GM23248 (cell line): ENCODE measurements around the gene TRIP12. TPM values are rescaled to one million over a fixed set of nuclear protein-coding genes. Genes with fewer than 3 reads are reported as not detected.

ENCODE experiments used
- DNase-seq: peaks from one replicate; pipeline ENCODE4 v3.0.0-alpha.2; 2015
- H2AFZ ChIP-seq: fragments of 200-600 bp; sonication (generic); 2 replicates; pipeline ENCODE4 v1.6.1; 2016; ENCODE audit warnings: antibody characterized with exemption
- H3F3A ChIP-seq: fragments of 200-600 bp; sonication (generic); 2 replicates; pipeline ENCODE4 v1.6.1; 2016; ENCODE audit warnings: mild to moderate bottlenecking, antibody characterized with exemption, mixed run types; ENCODE audit not compliant: insufficient read depth
- H3K27ac ChIP-seq: fragments of 200-600 bp; sonication (generic); 2 replicates; pipeline ENCODE4 v1.5.1; 2016; ENCODE audit warnings: mild to moderate bottlenecking
- H3K27me3 ChIP-seq: fragments of 200-600 bp; sonication (generic); replicated peaks from 2 replicates; pipeline ENCODE4 v1.6.1; 2016; ENCODE audit warnings: mild to moderate bottlenecking; ENCODE audit not compliant: insufficient read depth
- H3K36me3 ChIP-seq: fragments of 200-600 bp; sonication (generic); 2 replicates; pipeline ENCODE4 v1.6.1; 2016; ENCODE audit warnings: low read depth, mild to moderate bottlenecking
- H3K4me1 ChIP-seq: fragments of 200-600 bp; sonication (generic); 2 replicates; pipeline ENCODE4 v1.6.1; 2016; ENCODE audit warnings: mild to moderate bottlenecking; ENCODE audit not compliant: insufficient read depth
- H3K4me2 ChIP-seq: fragments of 200-600 bp; sonication (generic); one replicate; pipeline ENCODE4 v1.6.1; 2016; ENCODE audit warnings: mild to moderate bottlenecking; ENCODE audit not compliant: unreplicated experiment
- H3K4me3 ChIP-seq: fragments of 200-600 bp; sonication (generic); 2 replicates; pipeline ENCODE4 v1.5.1; 2016; ENCODE audit warnings: mild to moderate bottlenecking
- H3K79me2 ChIP-seq: fragments of 200-600 bp; sonication (generic); 2 replicates; pipeline ENCODE4 v1.6.1; 2016; ENCODE audit warnings: mild to moderate bottlenecking; ENCODE audit not compliant: insufficient read depth
- H3K9ac ChIP-seq: fragments of 200-600 bp; sonication (generic); 2 replicates; pipeline ENCODE4 v1.6.1; 2016; ENCODE audit warnings: mild to moderate bottlenecking
- H3K9me2 ChIP-seq: fragments of 200-600 bp; sonication (generic); 2 replicates; pipeline ENCODE4 v1.6.1; 2016; ENCODE audit warnings: mixed run types, mild to moderate bottlenecking, moderate library complexity; ENCODE audit not compliant: insufficient read depth
- H3K9me3 ChIP-seq: fragments of 200-600 bp; sonication (generic); one replicate; pipeline ENCODE4 v1.6.1; 2017; ENCODE audit warnings: low read depth
- H4K20me1 ChIP-seq: fragments of 200-600 bp; sonication (generic); 2 replicates; pipeline ENCODE4 v1.6.0; 2016; ENCODE audit not compliant: insufficient read depth
- EZH2 ChIP-seq: fragments of 200-600 bp; sonication (generic); IDR thresholded peaks from 2 replicates; pipeline ENCODE4 v1.6.1; 2018; ENCODE audit warnings: antibody characterized with exemption, mild to moderate bottlenecking; ENCODE audit not compliant: insufficient read depth, poor library complexity, severe bottlenecking
- EZH2phosphoT487 ChIP-seq: fragments of 200-600 bp; sonication (generic); IDR thresholded peaks from 2 replicates; pipeline ENCODE4 v1.6.1; 2018; ENCODE audit warnings: antibody characterized with exemption, moderate library complexity, mild to moderate bottlenecking, low read depth; ENCODE audit not compliant: insufficient read depth
- WGBS, 2 experiments: methylation state at CpG; one replicate each; pipeline ENCODE4 v1.1.6; 2015 to 2017; ENCODE audit warnings: low lambda C conversion rate in 2 of 2, low coverage in 1 of 2; ENCODE audit errors: missing lambda C conversion rate in 2 of 2; 5-methylcytosine and 5-hydroxymethylcytosine counted together
- in situ Hi-C: fragments of 300-500 bp; cut with MboI; formaldehyde crosslinking; loops from 2 replicates; pipeline ENCODE4 v1.15.0; 2020
- polyA plus RNA-seq: library from polyadenylated mRNA; unstranded; fragments of >200 nt; fragmentation: Nextera tagmentation; extraction: Ambion mirVana; gene quantifications from 2 replicates; pipeline ENCODE4 v1.2.1, GENCODE V29; 2016
- total RNA-seq: library from RNA; depleted of rRNA; stranded (reverse); fragments of >200 nt; shearing (Covaris generic); gene quantifications from 2 replicates; pipeline ENCODE4 v1.2.3, GENCODE V29; 2014

The TRIP12 gene
- total and polyA plus RNA-seq, 2 experiments from 2014 or later: 52.2 to 124 TPM

DNA sequence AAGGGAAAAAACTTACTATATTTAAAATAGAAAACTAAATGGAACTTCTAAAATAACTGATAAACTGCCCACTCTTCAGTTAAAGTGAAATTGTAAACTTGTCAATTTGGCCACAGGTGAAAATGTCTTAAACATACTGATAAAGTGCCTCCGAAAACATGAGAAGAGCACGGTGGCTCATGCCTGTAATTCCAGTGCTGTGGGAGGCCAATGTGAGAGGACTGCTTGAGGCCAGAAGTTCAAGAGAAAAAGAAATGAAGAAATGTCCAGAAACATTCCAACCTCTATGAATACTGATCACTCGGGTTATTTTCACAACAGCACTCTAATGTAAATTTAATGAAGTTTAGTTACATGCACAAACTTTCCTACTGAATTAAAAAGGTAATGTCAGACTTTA lies 144.1 kb downstream of the TRIP12 start:
- Histone ChIP-seq H4K20me1 (no peaks in the 10 kb centered on the region), H3K4me1 (peaks cover 17% of the 10 kb centered on the region), H3K9me3 (no peaks in the 10 kb centered on the region), H3K36me3 (peaks cover 55% of the 10 kb centered on the region), H3K79me2 (peaks cover 39% of the 10 kb centered on the region), H3F3A (peaks cover 12% of the 10 kb centered on the region), H3K27ac (no peak overlapping the region), H3K9me2 (no peaks in the 10 kb centered on the region), H2AFZ (no peak overlapping the region), H3K4me3 (no peak overlapping the region), H3K9ac (no peak overlapping the region), H3K27me3 (no peaks in the 10 kb centered on the region), H3K4me2 (no peak overlapping the region)
- no peak for TF ChIP-seq EZH2
- no peak for TF ChIP-seq EZH2phosphoT487
- 98% methylated on average over 3 of the region's 3 CpGs for WGBS, 2 experiments
- DNase-seq: no peak
- in situ Hi-C loops: no loop called here

DNA sequence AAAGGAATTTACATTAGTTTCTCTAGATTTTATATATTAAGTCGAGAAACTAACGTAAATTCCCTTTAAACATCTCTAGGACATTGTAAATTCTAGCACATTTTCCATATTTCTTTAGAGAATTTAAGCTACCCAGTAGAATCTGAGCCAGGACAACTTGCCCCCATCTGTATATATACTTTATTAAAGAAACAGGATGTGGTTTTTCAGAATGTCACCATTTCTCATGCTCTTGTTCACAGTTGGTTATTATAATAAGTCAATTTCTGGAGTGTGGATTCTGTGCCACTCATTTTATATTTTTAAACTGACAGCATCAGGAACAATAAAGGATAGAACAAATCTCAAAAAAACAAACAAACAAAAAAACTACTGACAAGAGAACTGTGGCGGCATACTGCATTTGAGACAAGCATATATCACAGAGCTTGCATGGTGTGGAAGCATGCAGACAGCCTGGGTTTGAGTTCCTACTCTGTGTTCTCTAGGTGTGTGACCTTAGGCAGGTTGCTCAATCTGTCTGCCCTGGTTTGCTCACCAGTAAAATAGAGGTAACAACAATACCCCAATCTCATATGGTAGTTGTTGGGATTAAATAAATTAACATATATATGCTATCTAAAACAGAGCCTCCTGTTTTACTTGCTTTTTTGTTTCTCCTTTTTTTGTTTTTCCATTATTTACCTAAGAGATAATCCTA lies 146.0 kb downstream of the TRIP12 start:
- H4K20me1 ChIP-seq: no peaks in the 10 kb centered on the region; the same call in 1 of the 2 replicates
- H3F3A ChIP-seq: no peaks in the 10 kb centered on the region
- no peak overlapping the region for H3K27ac ChIP-seq
- peaks cover 73% of the 10 kb centered on the region for H3K36me3 ChIP-seq
- H3K9ac ChIP-seq: no peak overlapping the region
- H3K4me3 ChIP-seq: no peak overlapping the region
- H3K4me2 ChIP-seq: no peak overlapping the region
- no peaks in the 10 kb centered on the region for H3K27me3 ChIP-seq
- DNase-seq: no peak
- TF ChIP-seq EZH2 (no peak), EZH2phosphoT487 (no peak)
- no peaks in the 10 kb centered on the region for H3K9me3 ChIP-seq
- 83 to 88% methylated on average over 3 of the region's 3 CpGs for WGBS, 2 experiments
- in situ Hi-C loops: no loop called here
- H2AFZ ChIP-seq: no peak overlapping the region
- peaks cover 9% of the 10 kb centered on the region for H3K4me1 ChIP-seq
- no peaks in the 10 kb centered on the region for H3K9me2 ChIP-seq
- peaks cover 35% of the 10 kb centered on the region for H3K79me2 ChIP-seq

DNA sequence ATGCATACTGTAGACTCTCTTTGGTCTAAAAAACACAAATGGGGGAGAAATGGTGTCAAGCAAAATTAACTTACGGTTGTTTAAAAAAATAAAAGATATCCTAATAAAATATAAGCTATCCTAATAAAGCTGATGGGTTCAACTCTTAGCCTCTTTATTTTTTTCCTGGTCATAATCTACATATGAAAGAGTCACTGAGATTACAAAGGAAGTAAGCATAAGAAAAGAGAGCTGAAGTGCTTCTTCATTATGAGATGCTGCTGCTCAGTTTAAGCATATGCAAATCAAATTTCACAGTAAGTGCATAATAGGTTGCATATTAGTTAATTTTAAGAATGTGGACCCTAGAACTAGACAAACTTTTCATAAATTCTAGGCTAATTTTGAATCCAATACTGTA lies 147.6 kb downstream of the TRIP12 start:
- Histone ChIP-seq H3K4me2 (no peak overlapping the region), H3K36me3 (peaks cover 80% of the 10 kb centered on the region), H3K27me3 (no peaks in the 10 kb centered on the region), H3K4me1 (peaks cover 9% of the 10 kb centered on the region; the same call in 1 of the 2 replicates), H3K9me2 (no peaks in the 10 kb centered on the region), H3F3A (no peaks in the 10 kb centered on the region), H3K9ac (no peak overlapping the region), H3K79me2 (peaks cover 21% of the 10 kb centered on the region; the same call in 1 of the 2 replicates), H4K20me1 (no peaks in the 10 kb centered on the region; the same call in 1 of the 2 replicates), H3K4me3 (no peak overlapping the region), H2AFZ (no peak overlapping the region), H3K27ac (no peak overlapping the region), H3K9me3 (no peaks in the 10 kb centered on the region)
- no peak for DNase-seq
- TF ChIP-seq EZH2 (no peak), EZH2phosphoT487 (no peak)
- in situ Hi-C loops: no loop called here
- WGBS, 2 experiments: 100% methylated on average over 1 of the region's 1 CpG

DNA sequence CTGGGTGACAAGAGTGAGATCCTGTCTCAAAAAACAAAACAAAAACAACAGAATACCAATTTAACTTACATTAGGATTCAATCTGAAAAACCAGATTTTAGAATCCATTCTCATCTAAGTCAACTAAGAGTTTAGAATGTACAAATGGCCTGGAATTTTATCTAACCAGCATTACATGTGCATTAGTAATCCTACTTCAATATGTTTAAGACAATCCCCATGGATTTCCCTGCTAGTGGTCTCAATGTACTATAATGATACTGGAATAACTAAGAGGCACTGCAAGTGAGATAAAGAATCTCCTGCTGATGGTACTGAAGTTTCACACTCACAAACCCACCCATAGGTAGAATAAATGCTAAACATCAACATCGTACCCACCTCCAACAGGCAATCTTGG lies 153.6 kb downstream of the TRIP12 start:
- peaks cover 76% of the 10 kb centered on the region for H3K36me3 ChIP-seq
- H2AFZ ChIP-seq: no peak overlapping the region
- in situ Hi-C loops: no loop called here
- no peaks in the 10 kb centered on the region; the same call in 1 of the 2 replicates for H4K20me1 ChIP-seq
- no peaks in the 10 kb centered on the region for H3K9me2 ChIP-seq
- no peaks in the 10 kb centered on the region for H3K9me3 ChIP-seq
- no peaks in the 10 kb centered on the region for H3K27me3 ChIP-seq
- no peak overlapping the region for H3K27ac ChIP-seq
- WGBS, 2 experiments: 100% methylated on average over 1 of the region's 1 CpG
- no peak overlapping the region for H3K4me3 ChIP-seq
- H3F3A ChIP-seq: no peaks in the 10 kb centered on the region
- H3K79me2 ChIP-seq: no peaks in the 10 kb centered on the region
- DNase-seq: no peak
- no peaks in the 10 kb centered on the region for H3K4me1 ChIP-seq
- H3K9ac ChIP-seq: no peak overlapping the region
- TF ChIP-seq EZH2 (no peak), EZH2phosphoT487 (no peak)
- no peak overlapping the region for H3K4me2 ChIP-seq
